ENCODE measurements around the gene CDK11A. TPM values are rescaled to one million over a fixed set of nuclear protein-coding genes. Genes with fewer than 3 reads are reported as not detected.
"Not testable (repeated sequence)": the region's sequence is repeated elsewhere in the genome, so short reads cannot be mapped to it uniquely, and the experiment has no call there.

The CDK11A gene
- total RNA-seq (ENCODE audit: low replicate concordance), result 45.9 and 47.0 TPM in 2 replicates
- long read RNA-seq, partial matches to known transcripts, result 2 of 3 reads
- long read RNA-seq, other reads (novel, unspliced or antisense), result 1 of 3 reads

DNA sequence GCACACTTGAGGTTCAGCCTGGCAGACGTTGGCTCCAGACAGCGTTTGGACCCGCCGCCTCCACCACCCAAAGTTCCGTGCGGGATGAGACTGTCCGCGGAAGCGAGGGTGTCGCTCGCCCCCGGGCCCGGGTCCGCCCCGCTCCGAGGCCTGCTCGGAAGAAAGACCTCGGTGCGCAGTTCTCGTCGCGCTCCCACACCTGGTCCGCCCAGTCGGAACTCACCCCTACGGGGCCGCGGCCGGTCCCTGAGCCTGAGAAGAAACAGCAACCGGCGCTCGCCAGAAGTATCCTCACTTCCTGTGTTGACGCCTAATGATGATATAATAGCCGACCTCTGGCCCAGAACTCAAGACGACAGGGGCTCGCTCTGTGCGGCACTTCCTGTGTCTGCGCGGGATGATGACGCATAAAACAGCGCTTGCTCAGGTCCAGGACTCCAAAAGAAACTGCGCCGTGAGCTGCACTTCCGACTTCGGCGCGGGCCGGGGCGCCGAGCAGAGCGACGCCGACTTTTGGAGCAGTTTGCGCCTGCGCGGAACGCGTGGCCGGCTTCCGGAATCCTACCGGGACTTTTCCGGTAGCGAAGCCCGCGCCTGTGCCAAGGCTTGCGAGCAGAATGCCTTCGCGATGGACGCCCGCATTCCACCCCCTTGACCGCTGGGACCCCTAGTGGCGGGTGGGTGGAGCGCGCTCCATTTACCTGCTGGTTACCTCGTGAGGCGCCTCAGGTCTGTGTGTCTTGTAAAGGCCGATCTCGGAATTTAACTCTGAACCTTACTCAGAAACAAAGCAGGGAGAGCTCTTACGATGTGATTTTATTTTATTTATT, at the start of gene CDK11A:
Gene CDK11A (minus strand): TSS at position 323 of the 830 bp plus-strand sequence. CDS start 1,539 bp downstream, outside the sequence.
- H3K4me1 Mint-ChIP-seq (ENCODE audit: unreplicated experiment); H3K27me3 Mint-ChIP-seq; H3K9me3 Mint-ChIP-seq; H3K36me3 Mint-ChIP-seq: not testable (repeated sequence)
- H3K4me3 Mint-ChIP-seq, result peak within 1 kb of the TSS; percentile 95
- peak; percentile 96 for DNase-seq (ENCODE audit: extremely low spot score, unreplicated experiment)
- TF ChIP-seq, protein P1, sequence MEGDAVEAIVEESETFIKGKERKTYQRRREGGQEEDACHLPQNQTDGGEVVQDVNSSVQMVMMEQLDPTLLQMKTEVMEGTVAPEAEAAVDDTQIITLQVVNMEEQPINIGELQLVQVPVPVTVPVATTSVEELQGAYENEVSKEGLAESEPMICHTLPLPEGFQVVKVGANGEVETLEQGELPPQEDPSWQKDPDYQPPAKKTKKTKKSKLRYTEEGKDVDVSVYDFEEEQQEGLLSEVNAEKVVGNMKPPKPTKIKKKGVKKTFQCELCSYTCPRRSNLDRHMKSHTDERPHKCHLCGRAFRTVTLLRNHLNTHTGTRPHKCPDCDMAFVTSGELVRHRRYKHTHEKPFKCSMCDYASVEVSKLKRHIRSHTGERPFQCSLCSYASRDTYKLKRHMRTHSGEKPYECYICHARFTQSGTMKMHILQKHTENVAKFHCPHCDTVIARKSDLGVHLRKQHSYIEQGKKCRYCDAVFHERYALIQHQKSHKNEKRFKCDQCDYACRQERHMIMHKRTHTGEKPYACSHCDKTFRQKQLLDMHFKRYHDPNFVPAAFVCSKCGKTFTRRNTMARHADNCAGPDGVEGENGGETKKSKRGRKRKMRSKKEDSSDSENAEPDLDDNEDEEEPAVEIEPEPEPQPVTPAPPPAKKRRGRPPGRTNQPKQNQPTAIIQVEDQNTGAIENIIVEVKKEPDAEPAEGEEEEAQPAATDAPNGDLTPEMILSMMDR (conservative IDR thresholded peaks at IDR 0.05), result peak; percentile 68
- H3K27ac Mint-ChIP-seq, result peak within 1 kb of the TSS; percentile 98

DNA sequence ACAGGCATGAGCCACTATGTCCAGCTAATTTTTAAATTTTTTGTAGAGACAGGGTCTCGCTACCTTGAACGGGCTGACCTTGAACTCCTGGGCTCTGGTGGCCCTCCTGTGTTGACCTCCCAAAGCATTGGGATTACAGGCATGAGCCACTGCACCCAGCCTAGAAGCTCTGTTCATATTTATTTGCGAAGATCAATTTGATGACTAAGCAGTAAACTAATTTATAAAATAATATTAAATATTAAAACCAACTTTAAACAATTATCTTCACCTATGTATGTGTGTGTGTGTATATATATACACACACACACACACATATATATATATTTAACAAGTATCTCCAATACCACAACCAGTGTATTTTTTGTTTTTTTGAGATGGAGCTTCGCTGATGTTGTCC, 49.7 kb upstream of the CDK11A start:
- H3K27me3 Mint-ChIP-seq, result no peaks in the 10 kb centered on the region
- peaks cover 20% of the 10 kb centered on the region for H3K36me3 Mint-ChIP-seq
- no peak for DNase-seq (ENCODE audit: extremely low spot score, unreplicated experiment)
- TF ChIP-seq, protein P1 (conservative IDR thresholded peaks at IDR 0.05), result no peak
- H3K4me1 Mint-ChIP-seq (ENCODE audit: unreplicated experiment), result peaks cover 20% of the 10 kb centered on the region
- peaks cover 5% of the 10 kb centered on the region for H3K9me3 Mint-ChIP-seq
- no peak overlapping the region for H3K4me3 Mint-ChIP-seq
- no peak overlapping the region for H3K27ac Mint-ChIP-seq

DNA sequence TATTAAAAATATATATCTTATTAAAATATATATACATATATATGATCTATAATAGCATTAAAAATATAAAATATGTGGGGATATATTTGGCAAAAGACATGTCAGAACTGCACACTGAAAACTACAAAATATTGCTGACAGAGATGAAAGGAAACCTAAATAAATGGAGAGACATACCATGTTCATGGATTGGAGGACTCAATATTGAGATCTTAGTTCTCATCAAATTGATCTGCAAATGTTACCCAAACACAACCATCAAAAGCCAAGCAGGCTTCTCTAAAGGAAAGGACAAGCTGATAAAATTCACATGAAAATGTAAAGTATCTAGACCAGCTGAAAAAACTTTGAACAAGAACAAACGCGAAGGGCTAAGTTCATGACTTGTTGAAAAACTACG, 46.9 kb upstream of the CDK11A start:
- Mint-ChIP-seq H3K4me1 (ENCODE audit: unreplicated experiment) (peaks cover 11% of the 10 kb centered on the region), H3K9me3 (peaks cover 5% of the 10 kb centered on the region), H3K36me3 (peaks cover 27% of the 10 kb centered on the region), H3K4me3 (no peak overlapping the region), H3K27me3 (no peaks in the 10 kb centered on the region), H3K27ac (no peak overlapping the region)
- no peak for DNase-seq (ENCODE audit: extremely low spot score, unreplicated experiment)
- TF ChIP-seq, protein P1 (conservative IDR thresholded peaks at IDR 0.05), result no peak

DNA sequence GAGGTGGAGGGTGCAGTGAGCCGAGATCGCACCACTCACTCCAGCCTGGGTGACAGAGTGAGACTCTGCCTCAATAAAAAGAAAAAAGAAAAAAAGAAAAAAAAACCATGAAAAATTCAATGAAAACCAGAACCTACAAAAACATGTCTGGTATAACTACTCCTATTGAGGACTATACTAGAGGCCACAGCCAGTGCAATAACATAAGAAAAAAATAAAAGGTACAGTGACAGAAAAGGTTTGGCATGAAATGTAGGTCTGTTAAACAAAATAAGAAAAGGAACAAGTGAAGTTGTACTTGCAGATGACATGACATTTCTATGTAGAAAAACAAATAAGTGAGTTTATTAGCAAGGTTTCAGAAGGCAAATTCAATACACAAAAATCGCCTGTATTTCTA, 45.9 kb upstream of the CDK11A start:
- Mint-ChIP-seq H3K27ac (no peak overlapping the region), H3K27me3 (no peaks in the 10 kb centered on the region), H3K4me1 (ENCODE audit: unreplicated experiment) (peaks cover 1% of the 10 kb centered on the region), H3K36me3 (peaks cover 27% of the 10 kb centered on the region), H3K4me3 (no peak overlapping the region), H3K9me3 (peaks cover 5% of the 10 kb centered on the region)
- no peak for DNase-seq (ENCODE audit: extremely low spot score, unreplicated experiment)
- TF ChIP-seq, protein P1 (conservative IDR thresholded peaks at IDR 0.05), result no peak

- no peak overlapping the region for H3K27ac Mint-ChIP-seq
- H3K4me3 Mint-ChIP-seq, result no peak overlapping the region
- no peaks in the 10 kb centered on the region for H3K4me1 Mint-ChIP-seq (ENCODE audit: unreplicated experiment)
- no peak for DNase-seq (ENCODE audit: extremely low spot score, unreplicated experiment)
- H3K27me3 Mint-ChIP-seq, result no peaks in the 10 kb centered on the region
- H3K9me3 Mint-ChIP-seq, result peaks cover 5% of the 10 kb centered on the region
- H3K36me3 Mint-ChIP-seq, result peaks cover 27% of the 10 kb centered on the region
- TF ChIP-seq, protein P1 (conservative IDR thresholded peaks at IDR 0.05), result no peak
These were observed 44.3 kb upstream of the CDK11A start for GRCh38 chr1:1768249-1768992.
